GM21717 (cell line): Measurements from ENCODE around the gene HCN4.

ENCODE experiments used
- ATAC-seq: cut with Tn5 transposase; IDR thresholded peaks from one replicate; pipeline ENCODE4 v1.9.1; 2021; ENCODE audit warnings: mild to moderate bottlenecking, moderate library complexity; ENCODE audit not compliant: unreplicated experiment

The HCN4 gene

GRCh38 chr15:73380661-73381060, 11.9 kb upstream of the HCN4 start:
- no peak for ATAC-seq

DNA sequence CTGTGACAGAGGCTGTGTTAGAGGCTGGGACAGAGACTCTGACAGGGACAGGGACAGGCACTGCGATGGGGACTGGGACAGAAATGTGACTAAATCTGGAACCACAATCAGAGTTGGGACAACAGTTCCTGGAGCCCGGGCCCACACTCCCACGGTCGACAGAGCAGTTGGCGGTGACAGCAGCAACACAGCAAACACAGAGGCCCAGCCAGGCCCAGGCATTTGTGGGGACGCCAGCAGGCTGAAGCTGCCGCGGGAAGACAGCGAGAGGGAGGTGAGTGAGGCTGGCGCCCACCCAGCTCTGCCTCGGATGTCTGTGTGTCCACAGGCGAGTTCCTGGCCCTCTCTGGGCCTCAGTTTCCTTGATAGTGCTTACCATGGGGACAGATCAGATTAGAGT, 9.3 kb upstream of the HCN4 start:
- ATAC-seq: no peak

DNA sequence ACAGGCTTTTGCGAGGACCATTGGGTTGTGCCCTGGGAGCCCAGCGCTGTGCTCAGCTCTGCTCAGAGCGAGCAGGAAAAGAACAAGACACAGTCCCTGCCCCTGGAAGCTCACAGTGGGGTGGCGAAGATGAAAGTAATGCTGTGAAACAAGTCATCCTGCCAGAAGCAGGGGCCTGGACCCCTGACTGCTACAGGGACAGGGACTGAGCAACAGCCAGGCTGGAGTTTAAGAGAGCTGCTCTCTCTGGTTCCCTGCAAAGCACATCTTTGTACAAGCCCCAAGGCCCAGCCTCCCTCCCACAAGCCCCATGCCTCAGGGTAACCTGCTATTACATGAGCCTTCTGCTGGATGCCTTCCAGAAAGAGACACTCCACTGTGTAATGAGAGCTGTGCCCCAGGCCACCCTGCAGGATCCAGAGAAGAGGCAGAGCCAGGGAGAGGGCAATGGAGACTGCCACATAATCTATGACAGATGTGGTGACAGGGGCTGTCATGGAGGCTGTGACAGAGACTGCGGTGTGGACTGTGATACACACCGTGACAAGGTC, 7.1 kb upstream of the HCN4 start:
- no peak for ATAC-seq

DNA sequence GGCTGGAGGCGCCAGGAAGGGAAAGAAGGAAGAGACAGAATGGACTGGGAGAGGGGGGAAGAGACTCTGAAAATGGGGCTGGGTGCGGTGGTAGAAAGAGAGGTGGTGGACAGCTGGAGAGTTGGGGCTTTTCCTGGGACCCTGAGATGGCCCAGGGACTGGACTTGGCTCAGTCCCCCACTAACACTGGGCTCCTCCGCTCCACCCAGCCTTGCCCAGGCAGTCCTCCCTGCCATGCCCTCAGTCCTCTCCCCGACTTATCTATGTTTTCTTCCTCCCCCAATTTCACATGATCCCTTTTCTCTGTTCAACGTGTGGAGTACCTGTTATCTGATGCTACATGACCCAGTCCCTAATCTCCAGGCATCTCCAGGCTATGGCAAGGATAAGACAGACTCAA, 6.3 kb upstream of the HCN4 start:
- ATAC-seq: no peak

GRCh38 chr15:73374604-73375003, 5.8 kb upstream of the HCN4 start:
- no peak for ATAC-seq

- no peak for ATAC-seq
Observed at GRCh38 chr15:73373221-73373620, 4.5 kb upstream of the HCN4 start.

- no peak for ATAC-seq
Observed at GRCh38 chr15:73371812-73372211, 3.1 kb upstream of the HCN4 start.

DNA sequence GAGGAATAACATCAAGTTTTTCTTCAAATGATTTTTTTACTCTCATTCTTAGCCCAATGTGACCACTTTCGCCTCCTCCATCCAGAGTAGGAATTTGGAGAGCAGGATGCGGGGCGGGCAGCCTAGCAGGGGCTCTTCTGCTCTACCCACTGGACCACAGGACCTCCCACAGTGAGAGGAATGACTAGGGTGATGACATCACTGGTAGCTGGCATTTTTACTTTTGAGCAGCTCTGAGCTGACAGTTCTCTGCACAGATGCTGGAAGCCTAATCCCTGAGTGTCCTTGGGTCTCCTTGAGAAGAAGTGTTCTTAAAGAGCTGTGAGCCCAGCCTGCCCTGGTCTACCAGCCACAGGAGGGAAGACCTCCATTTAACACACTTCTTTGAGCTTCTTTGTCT, 1.4 kb upstream of the HCN4 start:
- no peak for ATAC-seq

- no peak for ATAC-seq
Observed at GRCh38 chr15:73369154-73369694, 466 bp upstream of the HCN4 start.

DNA sequence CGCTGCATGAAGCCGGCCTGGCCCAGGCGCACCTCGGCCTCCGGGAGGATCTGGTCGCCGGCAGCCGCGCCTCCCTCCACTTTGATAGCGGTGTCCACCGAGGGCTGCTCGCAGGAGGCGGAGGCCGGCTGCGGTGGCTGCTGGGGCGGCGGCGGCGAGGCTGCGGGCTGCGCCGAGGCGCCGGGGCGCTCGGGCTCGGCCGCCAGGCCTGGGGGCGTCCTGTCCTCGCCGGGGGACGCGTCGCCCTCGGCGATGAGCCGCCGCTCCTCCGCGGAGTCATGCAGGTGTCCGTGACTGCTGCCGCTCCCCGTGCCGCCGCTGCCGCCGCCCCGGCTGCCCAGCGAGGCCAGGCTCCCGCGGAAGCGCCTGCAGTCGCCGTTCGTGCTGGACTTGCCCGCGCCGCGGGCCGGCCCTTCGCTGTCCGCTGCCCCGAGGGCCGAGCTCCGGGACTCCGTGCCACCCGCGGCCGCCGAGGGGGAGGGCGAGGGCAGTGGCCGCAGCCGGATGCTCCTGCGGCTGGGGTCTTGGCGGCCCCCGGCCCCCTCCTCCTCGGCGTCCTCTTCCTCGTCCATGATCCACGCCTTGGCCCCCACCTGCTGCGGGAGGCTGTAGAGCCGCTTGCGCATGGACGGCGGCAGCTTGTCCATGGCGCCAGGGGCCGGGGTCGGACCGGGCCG, 996 bp downstream of the HCN4 start:
- ATAC-seq: no peak

DNA sequence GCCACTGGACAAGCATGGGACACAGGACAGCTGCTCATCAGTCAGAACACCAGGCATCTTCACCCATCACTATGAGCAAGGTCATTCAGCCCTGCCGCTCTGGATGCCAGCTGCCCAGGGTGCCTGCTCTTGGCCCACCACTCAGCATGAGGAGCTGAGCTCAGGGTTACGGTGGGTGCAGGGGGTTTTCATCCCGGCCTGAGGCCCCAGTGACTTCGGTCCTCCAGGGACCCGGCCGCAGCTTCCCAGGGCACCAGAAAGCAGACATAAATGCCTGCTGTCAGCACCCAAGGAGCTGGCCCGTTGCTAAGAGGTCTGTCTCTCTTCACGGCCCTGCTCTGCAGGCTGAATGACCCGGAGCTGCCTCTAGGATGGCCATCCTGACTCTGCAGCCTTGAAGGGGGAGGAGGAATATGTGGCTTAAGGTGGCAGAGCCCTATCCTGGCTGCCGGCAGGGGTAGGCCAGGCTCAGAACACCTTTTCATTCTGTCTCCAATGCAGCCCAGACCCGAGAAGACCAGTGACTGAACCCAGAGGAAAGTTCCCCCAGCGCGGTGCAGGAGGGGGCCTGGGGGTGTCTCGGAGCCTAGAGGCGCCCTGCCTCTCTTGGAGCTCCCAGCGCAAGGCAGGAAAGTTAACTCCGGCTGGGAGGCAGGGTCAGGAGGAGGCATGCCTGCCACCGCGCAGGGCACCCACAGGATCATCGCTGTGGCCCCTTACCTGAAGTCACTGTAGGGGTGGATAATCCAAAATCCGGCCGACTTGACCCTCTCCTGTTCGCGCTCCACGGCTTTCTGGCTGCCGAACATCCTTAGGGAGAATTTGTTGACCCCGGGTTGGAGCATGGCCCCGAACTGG, 1.8 kb downstream of the HCN4 start:
- ATAC-seq: no peak

GRCh38 chr15:73364070-73364469, 4.7 kb downstream of the HCN4 start:
- no peak for ATAC-seq

DNA sequence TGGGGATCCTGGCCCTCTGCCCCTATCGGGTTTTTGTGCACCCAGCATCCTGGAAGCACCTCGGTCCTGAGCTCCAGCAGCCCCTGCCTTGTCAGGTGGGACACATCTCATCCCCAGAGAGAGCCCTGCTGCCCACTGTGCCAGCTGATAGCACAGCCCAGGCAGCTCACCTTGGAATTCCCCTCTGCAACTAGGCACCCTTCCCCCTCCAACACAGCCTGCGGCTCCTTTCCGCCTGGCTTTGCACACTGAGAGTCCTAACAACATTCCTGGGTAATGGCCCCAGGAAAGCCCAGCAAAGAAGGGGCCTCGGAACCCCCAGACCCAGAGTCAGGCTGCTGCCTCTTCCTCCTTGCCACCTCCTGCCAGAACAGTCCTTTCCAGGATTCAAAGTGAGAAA, 5.9 kb downstream of the HCN4 start:
- ATAC-seq: no peak

- no peak for ATAC-seq
Observed at GRCh38 chr15:73361337-73361736, 7.4 kb downstream of the HCN4 start.

GRCh38 chr15:73359651-73360050, 9.1 kb downstream of the HCN4 start:
- no peak for ATAC-seq

DNA sequence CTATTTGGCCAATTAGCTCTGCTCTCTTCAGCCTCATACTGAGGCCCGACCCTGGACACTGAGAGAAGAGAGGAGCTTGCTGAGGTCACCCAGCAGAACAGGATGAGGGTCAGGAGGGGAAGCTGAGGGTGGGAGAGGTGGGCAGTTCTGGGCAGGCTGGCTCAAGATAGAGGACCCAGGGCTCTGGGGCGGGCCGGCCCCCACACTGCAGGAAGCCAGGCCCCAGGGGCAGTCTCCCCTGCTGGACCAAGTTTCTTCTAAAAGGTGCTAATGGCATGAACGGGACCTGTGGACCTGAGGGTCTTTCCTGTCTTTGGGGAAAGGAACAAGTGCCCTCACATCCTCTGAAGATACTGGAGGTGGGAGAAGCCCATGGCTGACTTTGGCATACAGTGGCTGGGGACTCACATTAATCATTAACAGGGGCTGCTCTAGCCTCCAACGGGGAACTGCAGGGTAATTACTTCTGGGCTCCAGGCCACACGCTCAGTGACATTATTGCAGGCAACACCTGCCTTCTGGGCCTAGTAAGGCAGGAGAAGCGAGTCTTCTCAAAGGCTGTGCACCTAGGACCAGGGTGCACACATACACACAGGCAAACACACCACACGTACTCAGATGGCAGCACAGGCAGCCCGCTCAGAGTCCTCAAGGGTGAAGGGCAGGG, 10.6 kb downstream of the HCN4 start:
- no peak for ATAC-seq

DNA sequence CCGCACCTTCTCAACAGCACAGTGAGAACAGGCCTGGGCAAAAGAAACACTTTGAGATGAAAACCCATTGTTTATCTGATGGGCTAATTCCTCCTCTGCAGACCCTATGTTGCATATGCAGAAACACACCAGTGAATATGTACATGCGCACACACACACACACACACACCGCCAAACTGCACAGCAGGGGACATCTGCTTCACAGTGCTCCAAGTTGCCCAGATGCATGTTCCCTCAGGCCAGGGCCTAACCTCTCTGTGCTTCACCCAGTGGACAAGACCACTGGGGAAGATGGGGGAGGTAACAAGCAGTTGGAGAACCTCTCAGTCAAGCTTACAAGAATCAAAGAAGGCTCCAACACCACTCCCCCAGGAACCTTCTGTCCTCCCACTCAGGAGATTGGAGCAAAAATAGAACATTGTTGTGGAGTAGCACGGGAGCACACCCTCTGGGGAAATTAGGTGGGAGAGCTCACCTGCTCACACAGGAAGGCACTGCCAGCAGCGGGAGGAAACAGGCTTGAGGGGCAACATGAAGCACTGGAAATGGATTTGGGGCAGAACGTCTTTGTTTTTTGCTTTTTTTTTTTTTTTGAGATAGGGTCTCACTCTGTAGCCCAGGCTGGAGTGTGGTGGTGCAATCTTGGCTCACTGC, 13.0 kb downstream of the HCN4 start:
- ATAC-seq: no peak

- ATAC-seq: no peak
Observed at GRCh38 chr15:73354241-73354640, 14.5 kb downstream of the HCN4 start.

DNA sequence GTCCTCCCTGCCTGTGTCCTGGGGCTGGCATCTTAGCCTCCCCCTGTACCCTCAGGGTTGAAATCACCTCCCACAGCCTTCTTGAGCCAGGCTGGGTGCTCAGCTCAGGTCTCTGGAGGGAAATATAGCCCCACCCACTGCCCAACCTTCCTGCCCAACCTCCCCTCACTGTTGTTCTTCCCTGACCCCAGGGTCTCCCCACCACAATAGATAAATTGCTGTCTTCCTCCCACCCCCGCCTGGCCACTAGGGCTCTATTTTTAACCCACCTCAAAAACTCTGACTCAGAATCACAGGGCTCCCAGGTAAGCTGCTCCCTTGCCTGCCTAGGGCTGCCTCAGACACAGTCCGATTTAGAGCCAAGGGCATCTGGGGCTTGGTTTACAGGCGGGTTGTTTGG, 15.0 kb downstream of the HCN4 start:
- ATAC-seq: no peak

DNA sequence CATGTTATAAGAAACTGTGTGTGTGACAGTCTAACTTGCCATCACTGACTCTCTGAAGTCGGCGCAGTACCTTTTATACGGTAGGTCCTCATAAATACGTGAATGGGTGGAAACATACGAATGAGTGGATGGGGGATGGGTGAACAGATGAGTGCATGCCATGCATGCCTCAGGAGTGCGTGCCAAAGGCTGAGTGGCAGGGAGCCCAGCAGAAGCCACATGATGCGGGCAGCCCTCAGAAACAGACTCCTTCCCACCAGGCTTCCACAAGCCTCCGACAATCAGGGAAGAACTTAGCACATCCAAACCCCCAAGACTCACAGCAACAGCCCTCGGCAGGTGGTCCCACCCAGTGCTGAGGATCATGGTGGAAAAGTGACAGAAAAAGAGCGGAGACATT, 16.7 kb downstream of the HCN4 start:
- ATAC-seq: no peak

DNA sequence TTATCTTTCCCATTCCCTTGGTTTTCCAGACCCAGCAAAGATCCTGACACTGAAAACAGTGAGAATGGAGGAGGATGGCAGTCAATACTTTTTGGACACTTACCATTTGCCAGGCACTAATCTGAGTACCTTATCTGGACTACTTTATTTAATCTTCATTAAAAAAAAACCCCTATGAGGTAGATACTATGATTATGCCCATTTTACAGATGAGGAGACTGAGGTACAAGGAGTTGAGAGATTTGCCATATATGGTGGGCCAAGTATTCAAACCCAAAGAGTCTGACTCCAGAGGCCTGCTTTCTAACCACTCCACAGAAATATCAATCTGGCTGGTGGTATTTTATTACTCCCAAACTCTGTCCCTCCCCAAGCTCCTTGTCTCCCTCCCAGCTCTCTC, 19.6 kb downstream of the HCN4 start:
- no peak for ATAC-seq
